ENCODE data around the gene MYO18A.

- no peak for TF ChIP-seq POLR2A (IDR thresholded peaks at IDR 0.05; ENCODE audit: low read depth, low read length)
- no peak for TF ChIP-seq MAZ (IDR thresholded peaks at IDR 0.05; ENCODE audit: borderline replicate concordance, low read depth, low read length)
- no peak for TF ChIP-seq CTCF (conservative IDR thresholded peaks at IDR 0.05; ENCODE audit: low read depth, low read length)
Observed at GRCh38 chr17:29205047-29205446, 24.8 kb upstream of the MYO18A start.

Measured in IMR-90 (cell line).